GM19240 (cell line): ENCODE data around the gene TBX15.
"Not testable (repeated sequence)": the region's sequence is repeated elsewhere in the genome, so short reads cannot be mapped to it uniquely, and the experiment has no call there.

Source experiments
- DNase-seq: peaks from one replicate; pipeline ENCODE4 v3.0.0; 2011; ENCODE audit warnings: low spot score; ENCODE audit not compliant: insufficient read length

TBX15 gene

GRCh38 chr1:118960026-118960561, 28.0 kb downstream of the TBX15 start:
- no peak for DNase-seq

- no peak for DNase-seq
These were observed 29.1 kb downstream of the TBX15 start for GRCh38 chr1:118958937-118959631.

GRCh38 chr1:118958140-118958539, 30.0 kb downstream of the TBX15 start:
- DNase-seq, result no peak

- DNase-seq, result not testable (repeated sequence)
These were observed 30.6 kb downstream of the TBX15 start for GRCh38 chr1:118957579-118957978.

- DNase-seq, result no peak
These were observed 33.7 kb downstream of the TBX15 start for GRCh38 chr1:118954301-118954905.

DNA sequence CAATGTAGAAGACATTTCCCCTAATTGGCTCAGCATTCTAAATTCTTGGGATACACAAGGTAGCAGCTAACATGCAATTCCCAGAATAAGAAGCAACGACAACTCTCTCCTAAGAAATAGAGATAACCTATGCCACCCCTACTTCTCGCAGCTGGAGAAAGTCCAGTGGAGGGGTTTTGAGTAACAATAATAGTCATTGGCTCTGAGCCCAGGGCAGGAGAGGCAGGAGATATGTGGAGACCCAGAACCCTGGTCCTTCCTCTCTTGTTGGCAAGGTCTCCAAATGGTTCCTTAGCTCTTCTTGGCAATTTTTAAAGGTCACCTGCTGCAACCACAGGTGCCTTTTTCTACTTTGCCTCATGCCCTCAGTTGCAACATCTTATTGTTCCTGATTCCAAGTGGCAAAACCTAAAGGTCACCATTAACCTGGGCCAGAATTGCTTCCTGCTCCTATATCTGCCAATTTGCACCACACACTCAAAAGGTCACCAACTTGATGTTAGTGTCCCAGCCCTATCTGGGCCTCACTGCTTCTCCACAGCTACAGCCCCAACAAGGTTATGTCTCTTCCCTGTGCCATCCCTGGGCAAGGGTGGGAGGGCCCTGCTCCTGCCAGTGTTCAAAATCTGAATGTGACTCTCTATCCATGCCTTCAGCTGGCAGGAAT, 36.7 kb downstream of the TBX15 start:
- DNase-seq, result no peak

DNA sequence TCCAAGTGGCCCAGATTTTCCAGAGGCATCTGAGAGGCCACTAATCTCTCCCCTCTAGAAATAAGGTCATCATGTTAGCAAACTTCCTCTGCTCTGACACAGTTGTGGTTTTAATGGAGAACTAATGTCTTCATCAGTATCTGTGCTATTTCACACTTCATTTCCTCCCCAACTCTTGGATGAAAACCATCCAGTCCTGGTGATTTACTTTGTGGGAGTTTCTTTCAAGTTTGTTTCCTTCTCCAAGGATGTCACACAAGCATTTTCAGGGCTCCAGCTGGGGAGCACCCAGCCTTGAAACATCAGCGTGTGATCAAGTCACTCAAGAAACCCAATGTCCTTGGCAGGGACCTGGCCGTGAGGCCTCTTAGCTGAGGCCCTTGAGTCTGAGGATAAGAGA, 38.8 kb downstream of the TBX15 start:
- no peak for DNase-seq

DNA sequence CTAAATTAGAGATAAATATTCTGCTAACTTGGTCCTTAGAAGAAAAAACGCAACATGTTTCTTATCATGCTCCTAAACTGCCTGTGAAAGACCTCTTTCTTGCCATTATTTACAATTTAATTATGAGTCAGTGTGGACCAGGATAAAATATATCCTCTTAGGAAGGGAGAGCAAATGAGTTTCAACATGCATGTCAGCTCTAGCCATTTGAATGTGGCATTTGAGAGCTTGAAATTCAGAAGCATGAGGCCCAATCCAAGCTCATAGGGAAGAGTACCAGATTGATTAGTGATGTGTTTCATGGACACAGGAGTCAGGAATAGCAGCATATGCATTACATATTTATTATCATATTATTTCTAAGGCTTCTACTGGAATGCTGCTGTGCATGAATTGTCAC, 39.3 kb downstream of the TBX15 start:
- no peak for DNase-seq

GRCh38 chr1:118948351-118948750, 39.8 kb downstream of the TBX15 start:
- no peak for DNase-seq

GRCh38 chr1:118947790-118948189, 40.4 kb downstream of the TBX15 start:
- no peak for DNase-seq

GRCh38 chr1:118947003-118947765, 41.0 kb downstream of the TBX15 start:
- DNase-seq, result no peak

- no peak for DNase-seq
These were observed 42.7 kb downstream of the TBX15 start for GRCh38 chr1:118945489-118945888.

GRCh38 chr1:118944546-118944945, 43.6 kb downstream of the TBX15 start:
- DNase-seq, result no peak

DNA sequence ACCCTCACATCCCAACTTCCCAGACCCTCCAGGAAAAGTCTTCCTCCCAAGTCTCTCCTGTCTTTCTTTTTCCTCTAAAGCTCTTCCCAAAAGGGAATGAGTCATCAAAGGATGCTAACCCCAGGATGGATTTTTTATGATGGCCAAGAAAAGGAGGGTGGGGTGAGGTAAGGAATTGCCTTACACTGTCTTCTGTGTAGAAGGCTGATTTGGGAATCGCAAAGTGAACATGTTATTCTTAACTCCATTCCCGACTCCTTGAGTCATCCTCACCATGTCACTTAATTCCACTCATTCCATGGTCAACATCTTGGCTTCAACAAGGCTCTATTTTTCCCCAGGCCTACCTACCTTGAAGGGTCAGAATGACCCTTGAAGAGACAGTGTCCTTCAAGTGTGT, 44.0 kb downstream of the TBX15 start:
- no peak for DNase-seq

GRCh38 chr1:118940957-118941356, 47.2 kb downstream of the TBX15 start:
- DNase-seq, result no peak

DNA sequence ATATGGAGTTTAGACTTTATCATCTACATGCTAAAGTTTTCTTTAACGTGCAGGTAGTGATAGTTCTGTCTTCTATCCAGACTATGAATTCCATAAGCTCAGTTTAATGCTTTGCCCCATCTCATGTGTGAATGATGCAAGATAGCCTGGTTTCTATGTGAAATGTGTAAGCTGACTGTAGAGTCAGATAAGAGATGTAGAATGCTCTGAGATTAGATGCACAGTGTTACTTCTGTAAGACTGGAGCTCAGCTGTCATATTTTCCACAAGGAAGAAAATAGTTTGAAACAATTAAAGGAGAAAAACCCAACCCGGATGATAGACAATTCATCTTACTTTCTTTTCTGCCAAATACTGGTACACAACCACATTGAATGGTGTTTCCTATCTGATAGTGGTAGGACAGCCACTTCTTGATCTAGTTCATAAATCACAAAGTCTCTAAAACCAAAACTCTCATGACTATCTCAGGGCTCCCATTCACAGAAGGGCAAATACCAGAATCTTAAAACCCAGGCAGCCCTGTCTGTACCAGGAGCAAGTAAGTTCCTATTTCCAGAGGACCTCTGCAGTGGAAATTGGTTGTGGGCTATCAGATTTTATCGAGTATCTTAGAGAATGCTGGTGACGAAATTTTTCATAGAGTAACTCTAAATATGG, 50.6 kb downstream of the TBX15 start:
- DNase-seq, result no peak

- DNase-seq, result no peak
These were observed 53.4 kb downstream of the TBX15 start for GRCh38 chr1:118934706-118935105.

GRCh38 chr1:118933051-118933781, 54.9 kb downstream of the TBX15 start:
- no peak for DNase-seq

- no peak for DNase-seq
These were observed 56.3 kb downstream of the TBX15 start for GRCh38 chr1:118931876-118932275.

- DNase-seq, result no peak
These were observed 59.2 kb downstream of the TBX15 start for GRCh38 chr1:118928739-118929554.
